ENCODE data around the gene ARID3B. TPM values are rescaled to one million over a fixed set of nuclear protein-coding genes. Genes with fewer than 3 reads are reported as not detected.
"Not testable (repeated sequence)": the region's sequence is repeated elsewhere in the genome, so short reads cannot be mapped to it uniquely, and the experiment has no call there.

ARID3B gene
- total RNA-seq, 1 donor from 2014 or later: 2.7 TPM

GRCh38 chr15:74530771-74531143 is 10.3 kb upstream of the ARID3B start:
- no peak for DNase-seq (ENCODE audit: low spot score)
- intact Hi-C loops (cut with DNase I): no loop called here

GRCh38 chr15:74531144-74531811 is 9.7 kb upstream of the ARID3B start:
- DNase-seq (ENCODE audit: low spot score): no peak
- intact Hi-C loops (cut with DNase I): no loop called here

GRCh38 chr15:74535388-74536084 is 5.5 kb upstream of the ARID3B start:
- no peak for DNase-seq (ENCODE audit: low spot score)
- intact Hi-C loops (cut with DNase I): no loop called here

GRCh38 chr15:74537736-74538135 is 3.3 kb upstream of the ARID3B start:
- intact Hi-C loops (cut with DNase I): no loop called here
- DNase-seq (ENCODE audit: low spot score): no peak

GRCh38 chr15:74539521-74539920 is 1.5 kb upstream of the ARID3B start:
- intact Hi-C loops (cut with DNase I); DNase-seq (ENCODE audit: low spot score): not testable (repeated sequence)

GRCh38 chr15:74540161-74540760 is 759 bp upstream of the ARID3B start:
- no peak for DNase-seq (ENCODE audit: low spot score)
- intact Hi-C loops (cut with DNase I): loop anchor here (2.0 to 5.0 kb wide), 2 partner anchors 75 to 78 kb away; partner anchors contain the start of genes CLK3 and UBL7

- DNase-seq (ENCODE audit: low spot score): no peak
- intact Hi-C loops (cut with DNase I): loop anchor here (2.0 to 5.0 kb wide), 2 partner anchors 73 to 79 kb away; partner anchors contain the start of genes CLK3 and UBL7
Measured at GRCh38 chr15:74541494-74542165, 610 bp downstream of the ARID3B start.

GRCh38 chr15:74542166-74543042 is 1.4 kb downstream of the ARID3B start:
- intact Hi-C loops (cut with DNase I): loop anchor here (5.0 kb wide), 1 partner anchor 80 kb away; the partner anchor contains the start of gene UBL7
- DNase-seq (ENCODE audit: low spot score): no peak

- intact Hi-C loops (cut with DNase I): loop anchor here (5.0 kb wide), 1 partner anchor 81 kb away; the partner anchor contains the start of gene UBL7
- DNase-seq (ENCODE audit: low spot score): no peak
Measured at GRCh38 chr15:74543043-74543422, 2.0 kb downstream of the ARID3B start.

- intact Hi-C loops (cut with DNase I): loop anchor here (5.0 kb wide), 1 partner anchor 81 kb away; the partner anchor contains the start of gene UBL7
Measured at GRCh38 chr15:74543583-74543982, 2.6 kb downstream of the ARID3B start.

GRCh38 chr15:74545086-74545485 is 4.1 kb downstream of the ARID3B start:
- no peak for DNase-seq (ENCODE audit: low spot score)
- intact Hi-C loops (cut with DNase I): no loop called here

More at GRCh38 chr15:74543583-74543982, 2.6 kb downstream of the ARID3B start:
- DNase-seq (ENCODE audit: low spot score): no peak

- intact Hi-C loops (cut with DNase I): no loop called here
Measured at GRCh38 chr15:74545776-74546656, 5.0 kb downstream of the ARID3B start.

GRCh38 chr15:74547616-74548015 is 6.6 kb downstream of the ARID3B start:
- intact Hi-C loops (cut with DNase I): no loop called here
- no peak for DNase-seq (ENCODE audit: low spot score)

More at GRCh38 chr15:74545776-74546656, 5.0 kb downstream of the ARID3B start:
- DNase-seq (ENCODE audit: low spot score): peak; percentile 98

GRCh38 chr15:74548241-74548640 is 7.2 kb downstream of the ARID3B start:
- no peak for DNase-seq (ENCODE audit: low spot score)
- intact Hi-C loops (cut with DNase I): no loop called here

GRCh38 chr15:74549816-74550215 is 8.8 kb downstream of the ARID3B start:
- no peak for DNase-seq (ENCODE audit: low spot score)
- intact Hi-C loops (cut with DNase I): no loop called here

- intact Hi-C loops (cut with DNase I): no loop called here
- DNase-seq (ENCODE audit: low spot score): no peak
Measured at GRCh38 chr15:74551714-74552113, 10.7 kb downstream of the ARID3B start.

- DNase-seq (ENCODE audit: low spot score): no peak
- intact Hi-C loops (cut with DNase I): no loop called here
Measured at GRCh38 chr15:74552773-74553441, 11.9 kb downstream of the ARID3B start.

All from cardiac septum (tissue), 1 donor.